Effector memory CD4-positive, alpha-beta T cell (primary cell): ENCODE results near the gene BCL7C.

Source experiments
- DNase-seq, 3 donors: peaks; one replicate each; pipeline ENCODE4 v3.0.0-alpha.2; 2020
- H3K27ac ChIP-seq: 2 replicates; pipeline ENCODE4 v1.7.0; 2013; ENCODE audit warnings: mild to moderate bottlenecking, low read length, moderate library complexity; ENCODE audit not compliant: insufficient read depth, poor library complexity, severe bottlenecking
- H3K27me3 ChIP-seq: replicated peaks from 2 replicates; pipeline ENCODE4 v1.7.0; 2013; ENCODE audit warnings: mild to moderate bottlenecking, low read length; ENCODE audit not compliant: insufficient read depth, control insufficient read depth, poor library complexity, severe bottlenecking
- H3K36me3 ChIP-seq: 2 replicates; pipeline ENCODE4 v1.7.0; 2013; ENCODE audit warnings: mild to moderate bottlenecking, low read length, moderate library complexity; ENCODE audit not compliant: control insufficient read depth, insufficient read depth
- H3K4me1 ChIP-seq: 2 replicates; pipeline ENCODE4 v1.7.0; 2013; ENCODE audit warnings: low read length, mild to moderate bottlenecking; ENCODE audit not compliant: control insufficient read depth, insufficient read depth, poor library complexity, severe bottlenecking
- H3K4me3 ChIP-seq: 2 replicates; pipeline ENCODE4 v1.7.0; 2013; ENCODE audit warnings: low read length, low read depth, mild to moderate bottlenecking; ENCODE audit not compliant: insufficient read depth, poor library complexity, severe bottlenecking
- H3K9me3 ChIP-seq: 2 replicates; pipeline ENCODE4 v1.7.0; 2013; ENCODE audit warnings: mild to moderate bottlenecking, low read length, moderate library complexity; ENCODE audit not compliant: control insufficient read depth

Gene BCL7C

GRCh38 chr16:30843501-30843900, 50.4 kb downstream of the BCL7C start:
- no peak overlapping the region for H3K4me3 ChIP-seq
- no peaks in the 10 kb centered on the region for H3K36me3 ChIP-seq
- H3K9me3 ChIP-seq, result no peaks in the 10 kb centered on the region
- H3K4me1 ChIP-seq, result peaks cover 8% of the 10 kb centered on the region
- no peak overlapping the region for H3K27ac ChIP-seq
- no peak for DNase-seq
- no peaks in the 10 kb centered on the region for H3K27me3 ChIP-seq

GRCh38 chr16:30842971-30843370, 50.9 kb downstream of the BCL7C start:
- Histone ChIP-seq H3K27me3 (no peaks in the 10 kb centered on the region), H3K36me3 (no peaks in the 10 kb centered on the region), H3K4me3 (no peak overlapping the region), H3K9me3 (no peaks in the 10 kb centered on the region), H3K27ac (no peak overlapping the region), H3K4me1 (peaks cover 8% of the 10 kb centered on the region)
- DNase-seq, result no peak

GRCh38 chr16:30841332-30841731, 52.5 kb downstream of the BCL7C start:
- peaks cover 8% of the 10 kb centered on the region for H3K4me1 ChIP-seq
- H3K4me3 ChIP-seq, result no peak overlapping the region
- H3K27me3 ChIP-seq, result no peaks in the 10 kb centered on the region
- no peaks in the 10 kb centered on the region for H3K36me3 ChIP-seq
- no peak overlapping the region for H3K27ac ChIP-seq
- no peaks in the 10 kb centered on the region for H3K9me3 ChIP-seq
- no peak for DNase-seq

- DNase-seq, result no peak
- no peaks in the 10 kb centered on the region for H3K9me3 ChIP-seq
- peaks cover 8% of the 10 kb centered on the region for H3K4me1 ChIP-seq
- H3K27ac ChIP-seq, result no peak overlapping the region
- H3K4me3 ChIP-seq, result no peak overlapping the region
- H3K27me3 ChIP-seq, result no peaks in the 10 kb centered on the region
- H3K36me3 ChIP-seq, result no peaks in the 10 kb centered on the region
Observed at GRCh38 chr16:30840611-30841010, 53.3 kb downstream of the BCL7C start.

GRCh38 chr16:30839523-30840227, 54.2 kb downstream of the BCL7C start:
- no peak overlapping the region for H3K27ac ChIP-seq
- no peaks in the 10 kb centered on the region for H3K27me3 ChIP-seq
- no peaks in the 10 kb centered on the region for H3K9me3 ChIP-seq
- H3K4me3 ChIP-seq, result no peak overlapping the region
- H3K4me1 ChIP-seq, result peaks cover 2% of the 10 kb centered on the region
- no peaks in the 10 kb centered on the region for H3K36me3 ChIP-seq
- no peak for DNase-seq

- DNase-seq, result no peak
- Histone ChIP-seq H3K36me3 (no peaks in the 10 kb centered on the region), H3K4me1 (no peaks in the 10 kb centered on the region), H3K27me3 (no peaks in the 10 kb centered on the region), H3K27ac (no peak overlapping the region), H3K9me3 (no peaks in the 10 kb centered on the region), H3K4me3 (no peak overlapping the region)
Observed at GRCh38 chr16:30838876-30839471, 54.9 kb downstream of the BCL7C start.

- Histone ChIP-seq H3K4me3 (no peak overlapping the region), H3K36me3 (no peaks in the 10 kb centered on the region), H3K4me1 (no peaks in the 10 kb centered on the region), H3K27me3 (no peaks in the 10 kb centered on the region), H3K9me3 (no peaks in the 10 kb centered on the region), H3K27ac (no peak overlapping the region)
- no peak for DNase-seq
Observed at GRCh38 chr16:30837904-30838303, 56.0 kb downstream of the BCL7C start.
